PC-3 (cell line): ENCODE results near the gene CD82.

Source experiments
- CTCF ChIP-seq: fragments of 300-600 bp; sonication (generic); conservative IDR thresholded peaks from 2 replicates; pipeline ENCODE4 v1.5.1; 2017; ENCODE audit warnings: antibody characterized with exemption, low read depth, mild to moderate bottlenecking, low read length
- EZH2phosphoT487 ChIP-seq: fragments of 300-600 bp; sonication (generic); IDR thresholded peaks from 2 replicates; pipeline ENCODE4 v1.6.1; 2018; ENCODE audit warnings: mild to moderate bottlenecking, antibody characterized with exemption, low read length, borderline replicate concordance

- no peak for TF ChIP-seq EZH2phosphoT487
- TF ChIP-seq CTCF = no peak
Measured at GRCh38 chr11:44565211-44565952, at the start of gene CD82.
